Panc1 (cell line): ENCODE results near the gene DPH5. TPM values are rescaled to one million over a fixed set of nuclear protein-coding genes. Genes with fewer than 3 reads are reported as not detected.

Experiments used
- ATAC-seq: fragments of 200-7000 bp; cut with Tn5 transposase; 2 replicates; pipeline ENCODE4 v1.9.1; 2020; ENCODE audit warnings: mild to moderate bottlenecking, moderate library complexity
- BruUV-seq: library from RNA; stranded (reverse); fragments of 400-500 nt; replicated peaks from 2 replicates; lab custom pipeline; 2021; lab: Mats Ljungman, UMichigan
- CTCF ChIA-PET: fragments of 300-600 bp; sonication (Branson Sonifier 250); formaldehyde crosslinking; loops from one replicate; lab custom pipeline; 2022; ENCODE audit warnings: antibody characterized with exemption; lab: Charles Lee
- POLR2A ChIA-PET: fragments of 300-600 bp; sonication (Branson Sonifier 250); formaldehyde crosslinking; loops from one replicate; lab custom pipeline; 2022; ENCODE audit warnings: antibody characterized with exemption; lab: Charles Lee
- DNase-seq: peaks from one replicate; pipeline ENCODE4 v3.0.0-alpha.2; 2010; ENCODE audit warnings: low read depth, low spot score
- H3K27ac ChIP-seq: 2 replicates; pipeline ENCODE4 v1.5.1; 2011; ENCODE audit warnings: mild to moderate bottlenecking, low read length, inconsistent platforms
- H3K27me3 ChIP-seq: fragments of 200-500 bp; sonication (Bioruptor generic); 2 replicates; pipeline ENCODE4 v1.6.0; 2014; ENCODE audit warnings: low read length, inconsistent platforms; ENCODE audit not compliant: control insufficient read depth, insufficient read depth
- H3K36me3 ChIP-seq: fragments of 200-500 bp; sonication (Bioruptor generic); 2 replicates; pipeline ENCODE4 v1.5.1; 2014; ENCODE audit warnings: inconsistent platforms, mild to moderate bottlenecking, low read length, moderate library complexity; ENCODE audit not compliant: control insufficient read depth, insufficient read depth
- H3K4me1 ChIP-seq: 2 replicates; pipeline ENCODE4 v1.5.1; 2011; ENCODE audit warnings: inconsistent platforms, mild to moderate bottlenecking, low read length, moderate library complexity; ENCODE audit not compliant: control insufficient read depth, insufficient read depth
- H3K4me3 ChIP-seq, 2 experiments: 2 replicates each; pipeline ENCODE4 v1.5.1; 2011 to 2012; ENCODE audit warnings: low read depth in 2 of 2, low read length in 2 of 2, mild to moderate bottlenecking in 2 of 2, inconsistent platforms in 1 of 2, moderate library complexity in 1 of 2
- H3K9me3 ChIP-seq: fragments of 200-500 bp; sonication (Bioruptor generic); 2 replicates; pipeline ENCODE4 v1.5.1; 2014; ENCODE audit warnings: low read depth, mild to moderate bottlenecking, inconsistent platforms, low read length, moderate library complexity; ENCODE audit not compliant: control insufficient read depth, insufficient read depth
- POLR2AphosphoS5 ChIP-seq: IDR thresholded peaks from 2 replicates; pipeline ENCODE4 v1.6.1; 2012; ENCODE audit warnings: mild to moderate bottlenecking, low read depth, low read length, moderate library complexity
- SIN3A ChIP-seq: IDR thresholded peaks from 2 replicates; pipeline ENCODE4 v1.6.1; 2012; ENCODE audit warnings: low read depth, mild to moderate bottlenecking, low read length, moderate library complexity, borderline replicate concordance; ENCODE audit not compliant: insufficient read depth
- TCF7L2 ChIP-seq: IDR thresholded peaks from 2 replicates; pipeline ENCODE4 v1.6.1; 2011; ENCODE audit warnings: mild to moderate bottlenecking, low read depth, low read length, inconsistent platforms
- in situ Hi-C: cut with HindIII; loops from 2 replicates; pipeline ENCODE4 v1.10.0; 2016; ENCODE audit warnings: low sequenced_read_pairs, low pct_unique_long_range_greater_than_20kb
- intact Hi-C: fragments of 100-400 bp; cut with micrococcal nuclease; formaldehyde crosslinking; loops from one replicate; pipeline ENCODE4 v1.10.0; 2022; ENCODE audit not compliant: unreplicated experiment
- total RNA-seq: library from RNA; stranded (reverse); gene quantifications from one replicate; pipeline ENCODE4 v1.2.1, GENCODE V29; 2021; ENCODE audit not compliant: unreplicated experiment
- TF ChIP-seq, protein P1 (sequence below): fragments of 450-650 bp; IDR thresholded peaks from 2 replicates; pipeline ENCODE4 v1.5.1; 2017; ENCODE audit warnings: mild to moderate bottlenecking
- TF ChIP-seq, protein P2 (sequence below), 2 experiments: IDR thresholded peaks; 2 replicates each; pipeline ENCODE4 v1.6.1; 2011 to 2012; ENCODE audit warnings: low read depth in 2 of 2, control low read depth in 1 of 2, low read length in 1 of 2, mild to moderate bottlenecking in 1 of 2, moderate library complexity in 1 of 2; ENCODE audit not compliant: insufficient read depth in 1 of 2

The DPH5 gene
- total RNA-seq, 1 experiment from 2014 or later: 22.6 TPM

DNA sequence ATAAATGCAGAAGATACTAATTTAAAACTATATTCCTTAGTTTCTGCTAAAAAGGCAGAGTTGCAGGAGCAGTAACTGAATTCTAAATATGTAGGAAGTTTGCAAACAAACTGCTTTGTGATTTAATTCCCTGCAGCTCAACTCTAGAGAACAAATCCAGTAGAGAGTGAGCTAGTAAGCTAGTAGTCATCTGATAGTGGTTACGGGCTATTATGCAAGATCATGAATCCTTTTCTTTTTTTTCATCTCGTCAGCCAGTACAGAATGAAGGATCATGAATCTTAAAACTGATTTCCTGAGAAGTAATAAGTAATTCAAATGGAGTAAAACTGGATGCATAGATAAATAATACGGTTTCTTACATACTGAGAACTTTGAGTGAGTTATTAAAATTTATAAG, 3.3 kb downstream of the DPH5 start:
- no TSS peak for BruUV-seq
- POLR2A ChIA-PET: no interaction called here
- Histone ChIP-seq H3K9me3 (no peaks in the 10 kb centered on the region), H3K4me3 (no peak overlapping the region), H3K27ac (no peak overlapping the region), H3K36me3 (peaks cover 6% of the 10 kb centered on the region), H3K4me1 (peaks cover 3% of the 10 kb centered on the region; the same call in 1 of the 2 replicates), H3K27me3 (no peaks in the 10 kb centered on the region)
- DNase-seq (no peak), ATAC-seq (no peak)
- in situ Hi-C loops (no loop called here), intact Hi-C loops (loop anchor here (10.0 kb wide), 1 partner anchor 263 kb away; no protein-coding TSS in a partner anchor)
- TF ChIP-seq, protein P1, sequence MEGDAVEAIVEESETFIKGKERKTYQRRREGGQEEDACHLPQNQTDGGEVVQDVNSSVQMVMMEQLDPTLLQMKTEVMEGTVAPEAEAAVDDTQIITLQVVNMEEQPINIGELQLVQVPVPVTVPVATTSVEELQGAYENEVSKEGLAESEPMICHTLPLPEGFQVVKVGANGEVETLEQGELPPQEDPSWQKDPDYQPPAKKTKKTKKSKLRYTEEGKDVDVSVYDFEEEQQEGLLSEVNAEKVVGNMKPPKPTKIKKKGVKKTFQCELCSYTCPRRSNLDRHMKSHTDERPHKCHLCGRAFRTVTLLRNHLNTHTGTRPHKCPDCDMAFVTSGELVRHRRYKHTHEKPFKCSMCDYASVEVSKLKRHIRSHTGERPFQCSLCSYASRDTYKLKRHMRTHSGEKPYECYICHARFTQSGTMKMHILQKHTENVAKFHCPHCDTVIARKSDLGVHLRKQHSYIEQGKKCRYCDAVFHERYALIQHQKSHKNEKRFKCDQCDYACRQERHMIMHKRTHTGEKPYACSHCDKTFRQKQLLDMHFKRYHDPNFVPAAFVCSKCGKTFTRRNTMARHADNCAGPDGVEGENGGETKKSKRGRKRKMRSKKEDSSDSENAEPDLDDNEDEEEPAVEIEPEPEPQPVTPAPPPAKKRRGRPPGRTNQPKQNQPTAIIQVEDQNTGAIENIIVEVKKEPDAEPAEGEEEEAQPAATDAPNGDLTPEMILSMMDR: no peak
- TF ChIP-seq POLR2AphosphoS5: no peak
- TF ChIP-seq, protein P2, sequence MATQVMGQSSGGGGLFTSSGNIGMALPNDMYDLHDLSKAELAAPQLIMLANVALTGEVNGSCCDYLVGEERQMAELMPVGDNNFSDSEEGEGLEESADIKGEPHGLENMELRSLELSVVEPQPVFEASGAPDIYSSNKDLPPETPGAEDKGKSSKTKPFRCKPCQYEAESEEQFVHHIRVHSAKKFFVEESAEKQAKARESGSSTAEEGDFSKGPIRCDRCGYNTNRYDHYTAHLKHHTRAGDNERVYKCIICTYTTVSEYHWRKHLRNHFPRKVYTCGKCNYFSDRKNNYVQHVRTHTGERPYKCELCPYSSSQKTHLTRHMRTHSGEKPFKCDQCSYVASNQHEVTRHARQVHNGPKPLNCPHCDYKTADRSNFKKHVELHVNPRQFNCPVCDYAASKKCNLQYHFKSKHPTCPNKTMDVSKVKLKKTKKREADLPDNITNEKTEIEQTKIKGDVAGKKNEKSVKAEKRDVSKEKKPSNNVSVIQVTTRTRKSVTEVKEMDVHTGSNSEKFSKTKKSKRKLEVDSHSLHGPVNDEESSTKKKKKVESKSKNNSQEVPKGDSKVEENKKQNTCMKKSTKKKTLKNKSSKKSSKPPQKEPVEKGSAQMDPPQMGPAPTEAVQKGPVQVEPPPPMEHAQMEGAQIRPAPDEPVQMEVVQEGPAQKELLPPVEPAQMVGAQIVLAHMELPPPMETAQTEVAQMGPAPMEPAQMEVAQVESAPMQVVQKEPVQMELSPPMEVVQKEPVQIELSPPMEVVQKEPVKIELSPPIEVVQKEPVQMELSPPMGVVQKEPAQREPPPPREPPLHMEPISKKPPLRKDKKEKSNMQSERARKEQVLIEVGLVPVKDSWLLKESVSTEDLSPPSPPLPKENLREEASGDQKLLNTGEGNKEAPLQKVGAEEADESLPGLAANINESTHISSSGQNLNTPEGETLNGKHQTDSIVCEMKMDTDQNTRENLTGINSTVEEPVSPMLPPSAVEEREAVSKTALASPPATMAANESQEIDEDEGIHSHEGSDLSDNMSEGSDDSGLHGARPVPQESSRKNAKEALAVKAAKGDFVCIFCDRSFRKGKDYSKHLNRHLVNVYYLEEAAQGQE (IDR thresholded peaks at IDR 0.05; ENCODE audit: insufficient read depth in 1 of 2, low read depth in 2 of 2, low read length in 1 of 2): no peak
- no peak for TF ChIP-seq SIN3A
- TF ChIP-seq TCF7L2: no peak
- CTCF ChIA-PET: no interaction called here

DNA sequence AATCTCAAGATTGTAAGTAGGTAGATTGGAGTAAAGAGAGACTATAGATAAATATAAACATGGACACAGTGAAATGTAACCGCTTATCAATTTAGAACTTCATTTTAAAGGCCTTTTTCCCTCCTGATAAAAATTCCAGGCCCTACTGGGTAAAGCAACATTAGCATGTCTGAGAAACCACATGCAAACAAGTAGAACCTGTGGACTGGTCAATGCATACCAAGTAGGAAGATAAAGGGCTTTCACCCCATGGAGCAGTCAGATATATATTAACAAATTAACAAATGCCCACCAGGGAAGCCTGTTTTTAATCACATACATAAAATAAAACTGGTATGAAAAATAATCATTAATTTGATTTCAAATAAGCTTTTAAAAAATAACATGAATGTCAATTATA, 8.1 kb downstream of the DPH5 start:
- DNase-seq (no peak), ATAC-seq (no peak)
- peaks cover 6% of the 10 kb centered on the region; the same call in 1 of the 2 replicates for H3K36me3 ChIP-seq
- no peak overlapping the region for H3K27ac ChIP-seq
- BruUV-seq: no TSS peak
- H3K9me3 ChIP-seq: no peaks in the 10 kb centered on the region
- intact Hi-C loops: no loop called here
- no peak for TF ChIP-seq TCF7L2
- no peak for TF ChIP-seq SIN3A
- TF ChIP-seq, protein P2 (IDR thresholded peaks at IDR 0.05; ENCODE audit: insufficient read depth in 1 of 2, low read depth in 2 of 2, low read length in 1 of 2): no peak
- TF ChIP-seq, protein P1: no peak
- no peak for TF ChIP-seq POLR2AphosphoS5
- no peak overlapping the region for H3K4me3 ChIP-seq
- CTCF ChIA-PET: interaction anchor here (0.6 kb wide), 1 partner anchor 16 kb away, joined by 3 read pairs; no protein-coding TSS in a partner anchor
- H3K27me3 ChIP-seq: no peaks in the 10 kb centered on the region
- H3K4me1 ChIP-seq: no peaks in the 10 kb centered on the region
- in situ Hi-C loops: no loop called here
- POLR2A ChIA-PET: no interaction called here
